ENCODE measurements around the gene HDAC8. TPM values are rescaled to one million over a fixed set of nuclear protein-coding genes. Genes with fewer than 3 reads are reported as not detected.

The HDAC8 gene
- polyA plus RNA-seq, 1 experiment: 24.8 TPM

DNA sequence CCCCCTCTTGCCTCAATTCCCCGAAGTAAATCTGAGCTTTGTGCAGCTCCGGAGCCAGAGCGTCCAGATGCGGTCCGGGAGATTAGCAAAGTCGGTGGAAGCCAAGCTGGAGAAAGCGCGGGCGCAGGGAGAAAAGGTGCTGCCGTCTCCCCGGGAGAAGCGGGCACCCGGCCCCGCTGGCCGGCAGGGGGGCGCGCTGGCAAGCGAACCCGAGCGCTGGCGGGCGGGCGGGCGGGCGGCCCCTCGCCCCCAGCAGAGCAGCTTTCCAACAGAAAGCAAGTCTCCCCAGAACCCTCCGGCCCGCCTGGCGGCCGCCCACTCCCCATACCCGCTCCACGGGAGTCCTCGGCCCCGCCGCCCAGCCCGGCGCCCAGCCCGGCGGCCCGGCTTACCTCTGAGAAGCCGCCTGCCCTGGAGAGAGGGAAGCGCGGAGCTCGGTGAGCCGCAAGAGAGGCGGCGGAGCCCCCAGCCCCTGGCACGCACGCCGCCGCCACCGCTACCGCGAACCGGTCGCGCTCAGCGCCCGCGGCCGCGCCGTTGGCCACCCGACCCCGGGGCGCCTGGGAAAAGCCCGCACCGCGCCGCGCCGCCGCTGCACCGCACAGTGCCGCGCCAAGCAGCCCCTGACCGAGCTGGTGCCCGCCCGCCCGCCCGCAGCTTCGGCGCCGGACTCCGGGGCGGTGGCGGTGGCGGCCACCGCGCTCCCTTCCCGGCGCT, 266.4 kb downstream of the HDAC8 start:
- TF ChIP-seq, protein P1, sequence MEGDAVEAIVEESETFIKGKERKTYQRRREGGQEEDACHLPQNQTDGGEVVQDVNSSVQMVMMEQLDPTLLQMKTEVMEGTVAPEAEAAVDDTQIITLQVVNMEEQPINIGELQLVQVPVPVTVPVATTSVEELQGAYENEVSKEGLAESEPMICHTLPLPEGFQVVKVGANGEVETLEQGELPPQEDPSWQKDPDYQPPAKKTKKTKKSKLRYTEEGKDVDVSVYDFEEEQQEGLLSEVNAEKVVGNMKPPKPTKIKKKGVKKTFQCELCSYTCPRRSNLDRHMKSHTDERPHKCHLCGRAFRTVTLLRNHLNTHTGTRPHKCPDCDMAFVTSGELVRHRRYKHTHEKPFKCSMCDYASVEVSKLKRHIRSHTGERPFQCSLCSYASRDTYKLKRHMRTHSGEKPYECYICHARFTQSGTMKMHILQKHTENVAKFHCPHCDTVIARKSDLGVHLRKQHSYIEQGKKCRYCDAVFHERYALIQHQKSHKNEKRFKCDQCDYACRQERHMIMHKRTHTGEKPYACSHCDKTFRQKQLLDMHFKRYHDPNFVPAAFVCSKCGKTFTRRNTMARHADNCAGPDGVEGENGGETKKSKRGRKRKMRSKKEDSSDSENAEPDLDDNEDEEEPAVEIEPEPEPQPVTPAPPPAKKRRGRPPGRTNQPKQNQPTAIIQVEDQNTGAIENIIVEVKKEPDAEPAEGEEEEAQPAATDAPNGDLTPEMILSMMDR (IDR thresholded peaks at IDR 0.05; ENCODE audit: low read depth, low read length): no peak
- Histone ChIP-seq H3K27ac (ENCODE audit: low read depth, low read length) (no peak overlapping the region), H3K4me3 (ENCODE audit: low read depth, low read length) (peak overlapping the region; percentile 61), H3K27me3 (ENCODE audit: control insufficient read depth, insufficient read depth, low read length) (peaks cover 56% of the 10 kb centered on the region), H3K9me3 (ENCODE audit: control insufficient read depth, insufficient read depth, low read length) (no peaks in the 10 kb centered on the region; the same call in 1 of the 2 replicates)
- POLR2A ChIA-PET: interaction anchor here (2.7 kb wide), 1 partner anchor 29 kb away, joined by 9 read pairs; the partner anchor contains the start of gene RPS4X
- CTCF ChIA-PET: interaction anchor here (1.4 kb wide), 1 partner anchor 29 kb away, joined by 6 read pairs; the partner anchor contains the start of gene RPS4X
- DNase-seq (ENCODE audit: low read depth, low spot score): no peak

DNA sequence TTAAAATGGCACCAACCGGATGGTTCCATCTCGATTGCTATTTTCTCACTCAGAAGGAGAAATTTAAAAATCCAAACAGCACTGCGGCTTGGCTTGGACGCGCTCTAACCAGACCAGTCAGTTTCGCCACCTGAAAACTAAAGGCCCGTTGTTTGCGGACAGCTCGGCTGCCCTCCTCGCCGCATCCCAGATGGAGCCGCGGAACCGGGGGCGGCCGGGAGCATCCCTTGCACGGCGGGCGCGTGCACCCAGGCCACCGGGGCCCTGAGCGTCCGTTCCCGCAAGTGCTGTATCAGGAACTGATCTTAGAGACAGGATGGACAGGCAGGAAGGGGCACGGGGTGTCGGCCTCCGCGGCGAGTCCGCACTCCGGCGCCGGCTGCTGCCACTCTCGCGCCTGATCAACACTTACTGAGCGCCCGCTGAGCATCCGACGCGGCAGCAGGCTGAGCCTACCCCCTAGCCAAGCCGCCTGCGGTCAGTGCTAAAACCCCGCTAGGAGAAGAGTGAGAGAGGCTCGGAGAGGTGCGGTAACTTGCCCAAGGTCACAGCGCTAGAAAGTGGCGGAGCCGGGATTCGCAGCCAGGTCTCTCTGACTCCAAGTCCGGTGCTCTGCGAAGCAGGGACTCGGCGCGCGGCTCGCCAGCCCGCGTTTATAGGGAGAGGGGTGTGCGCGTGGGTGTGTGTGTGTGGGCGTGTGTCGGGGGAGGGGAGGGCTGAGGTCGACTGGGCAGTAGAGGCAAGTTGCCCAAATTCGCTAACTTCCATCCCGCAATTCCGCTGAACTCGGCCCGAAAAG, 267.2 kb downstream of the HDAC8 start, which contains the start of gene CITED1:
Gene CITED1, minus strand, starts transcription at position 629 of the 799 bp plus-strand sequence. CDS start 3,045 bp downstream, outside the sequence.
- Histone ChIP-seq H3K27me3 (ENCODE audit: control insufficient read depth, insufficient read depth, low read length) (peaks cover 56% of the 10 kb centered on the region), H3K9me3 (ENCODE audit: control insufficient read depth, insufficient read depth, low read length) (no peaks in the 10 kb centered on the region; the same call in 1 of the 2 replicates), H3K27ac (ENCODE audit: low read depth, low read length) (no peak within 1 kb of the TSS), H3K4me3 (ENCODE audit: low read depth, low read length) (peak within 1 kb of the TSS; percentile 61)
- ChIA-PET CTCF (interaction anchor here (1.4 kb wide), 1 partner anchor 28 kb away, joined by 6 read pairs; the partner anchor contains the start of gene RPS4X), POLR2A (interaction anchor here (2.7 kb wide), 1 partner anchor 29 kb away, joined by 9 read pairs; the partner anchor contains the start of gene RPS4X)
- no peak for DNase-seq (ENCODE audit: low read depth, low spot score)
- TF ChIP-seq, protein P1 (IDR thresholded peaks at IDR 0.05; ENCODE audit: low read depth, low read length): no peak

DNA sequence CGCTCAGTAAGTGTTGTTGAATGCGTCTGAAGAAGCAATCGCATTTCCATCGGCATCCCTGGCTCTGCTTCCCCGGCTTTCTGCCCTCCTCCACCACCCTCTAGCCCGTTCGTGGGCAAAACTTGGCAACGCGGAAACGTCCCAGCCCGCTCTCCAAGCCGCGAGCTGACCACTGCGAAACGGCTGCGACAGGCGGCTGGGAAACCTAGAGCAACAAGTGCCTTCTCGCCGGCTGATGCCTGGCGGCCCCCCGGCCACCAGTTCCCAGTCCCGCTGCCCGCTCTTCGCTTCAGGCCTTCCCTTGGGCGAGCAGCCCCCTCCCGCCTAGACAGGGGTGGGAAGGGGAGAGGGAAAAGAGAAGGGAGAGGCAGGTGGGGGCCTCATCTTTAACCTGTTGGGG, 267.8 kb downstream of the HDAC8 start:
- H3K4me3 ChIP-seq (ENCODE audit: low read depth, low read length): 0 out of 2 replicates have a peak overlapping the region, but pooled peaks have one; percentile 7
- TF ChIP-seq, protein P1 (IDR thresholded peaks at IDR 0.05; ENCODE audit: low read depth, low read length): no peak
- peaks cover 56% of the 10 kb centered on the region for H3K27me3 ChIP-seq (ENCODE audit: control insufficient read depth, insufficient read depth, low read length)
- DNase-seq (ENCODE audit: low read depth, low spot score): no peak
- H3K27ac ChIP-seq (ENCODE audit: low read depth, low read length): no peak overlapping the region
- no peaks in the 10 kb centered on the region; the same call in 1 of the 2 replicates for H3K9me3 ChIP-seq (ENCODE audit: control insufficient read depth, insufficient read depth, low read length)
- ChIA-PET CTCF (no interaction called here), POLR2A (no interaction called here)

DNA sequence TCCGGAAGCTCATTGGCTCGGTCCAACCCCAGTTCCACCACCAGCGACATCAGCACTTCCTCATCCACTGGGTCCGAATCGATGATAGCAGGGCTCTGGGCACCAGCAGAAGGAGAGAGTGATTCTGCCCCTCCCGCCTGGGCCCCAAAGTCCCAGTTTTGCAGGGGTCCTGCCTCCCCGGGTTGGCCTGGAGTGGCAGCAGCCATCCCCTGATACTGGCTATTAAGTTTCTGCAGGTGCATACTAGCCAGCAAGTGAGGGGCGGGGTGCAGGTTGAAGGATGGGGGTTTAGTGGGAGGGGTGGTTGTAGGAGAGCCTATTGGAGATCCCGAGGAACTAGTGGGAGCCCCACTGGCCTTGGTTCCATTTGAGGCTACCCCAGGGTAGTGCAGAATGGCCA, 270.9 kb downstream of the HDAC8 start:
- DNase-seq (ENCODE audit: low read depth, low spot score): no peak
- Histone ChIP-seq H3K4me3 (ENCODE audit: low read depth, low read length) (no peak overlapping the region), H3K27me3 (ENCODE audit: control insufficient read depth, insufficient read depth, low read length) (peaks cover 55% of the 10 kb centered on the region), H3K9me3 (ENCODE audit: control insufficient read depth, insufficient read depth, low read length) (no peaks in the 10 kb centered on the region; the same call in 1 of the 2 replicates), H3K27ac (ENCODE audit: low read depth, low read length) (no peak overlapping the region)
- ChIA-PET POLR2A (no interaction called here), CTCF (no interaction called here)
- TF ChIP-seq, protein P1 (IDR thresholded peaks at IDR 0.05; ENCODE audit: low read depth, low read length): no peak

Data from AG04450 (cell line).